ENCODE results near the gene CD200R1.

Gene CD200R1

GRCh38 chr3:112963683-112964082 lies 11.2 kb downstream of the CD200R1 start:
- H3K79me2 ChIP-seq (ENCODE audit: insufficient read depth, low read length) = no peaks in the 10 kb centered on the region
- TF ChIP-seq EZH2 (IDR thresholded peaks at IDR 0.05; ENCODE audit: borderline replicate concordance, low read length) (no peak), CTCF (IDR thresholded peaks at IDR 0.05; ENCODE audit: low read length) (no peak)
- H3K4me2 ChIP-seq (ENCODE audit: low read length) = no peak overlapping the region
- no peaks in the 10 kb centered on the region for H3F3A ChIP-seq (ENCODE audit: insufficient read depth, low read length)
- H3K27me3 ChIP-seq (ENCODE audit: insufficient read depth, low read length) = no peaks in the 10 kb centered on the region
- no peak overlapping the region for H2AFZ ChIP-seq (ENCODE audit: low read length)
- H3K9ac ChIP-seq (ENCODE audit: low read length) = no peak overlapping the region
- no peaks in the 10 kb centered on the region for H4K20me1 ChIP-seq (ENCODE audit: insufficient read depth, low read length)
- H3K9me3 ChIP-seq (ENCODE audit: low read length) = no peaks in the 10 kb centered on the region
- no peaks in the 10 kb centered on the region for H3K4me1 ChIP-seq (ENCODE audit: insufficient read depth, low read length, severe bottlenecking)
- no peaks in the 10 kb centered on the region for H3K36me3 ChIP-seq (ENCODE audit: insufficient read depth, low read length)
- no peaks in the 10 kb centered on the region for H3K9me2 ChIP-seq (ENCODE audit: low read depth, low read length)
- no peak overlapping the region for H3K27ac ChIP-seq (ENCODE audit: low read depth, low read length, poor library complexity, severe bottlenecking)
- no peak overlapping the region for H3K4me3 ChIP-seq (ENCODE audit: low read depth, low read length, poor library complexity, severe bottlenecking)

- Histone ChIP-seq H3K9me3 (ENCODE audit: low read length) (no peaks in the 10 kb centered on the region), H3K4me3 (ENCODE audit: low read depth, low read length, poor library complexity, severe bottlenecking) (no peak overlapping the region), H3K27ac (ENCODE audit: low read depth, low read length, poor library complexity, severe bottlenecking) (no peak overlapping the region)
Measured at GRCh38 chr3:112958811-112959560, 15.9 kb downstream of the CD200R1 start.

GRCh38 chr3:112956351-112956750 lies 18.6 kb downstream of the CD200R1 start:
- no peaks in the 10 kb centered on the region for H3K27me3 ChIP-seq (ENCODE audit: insufficient read depth, low read length)
- no peaks in the 10 kb centered on the region for H3K79me2 ChIP-seq (ENCODE audit: insufficient read depth, low read length)
- H3F3A ChIP-seq (ENCODE audit: insufficient read depth, low read length) = no peaks in the 10 kb centered on the region
- H3K9me3 ChIP-seq (ENCODE audit: low read length) = no peaks in the 10 kb centered on the region
- H3K9ac ChIP-seq (ENCODE audit: low read length) = no peak overlapping the region
- H3K27ac ChIP-seq (ENCODE audit: low read depth, low read length, poor library complexity, severe bottlenecking) = no peak overlapping the region
- H3K4me3 ChIP-seq (ENCODE audit: low read depth, low read length, poor library complexity, severe bottlenecking) = no peak overlapping the region
- H4K20me1 ChIP-seq (ENCODE audit: insufficient read depth, low read length) = no peaks in the 10 kb centered on the region
- TF ChIP-seq EZH2 (IDR thresholded peaks at IDR 0.05; ENCODE audit: borderline replicate concordance, low read length) (no peak), CTCF (IDR thresholded peaks at IDR 0.05; ENCODE audit: low read length) (no peak)
- H2AFZ ChIP-seq (ENCODE audit: low read length) = no peak overlapping the region
- no peaks in the 10 kb centered on the region for H3K36me3 ChIP-seq (ENCODE audit: insufficient read depth, low read length)
- no peak overlapping the region for H3K4me2 ChIP-seq (ENCODE audit: low read length)
- no peaks in the 10 kb centered on the region for H3K9me2 ChIP-seq (ENCODE audit: low read depth, low read length)
- no peaks in the 10 kb centered on the region for H3K4me1 ChIP-seq (ENCODE audit: insufficient read depth, low read length, severe bottlenecking)

More at GRCh38 chr3:112958811-112959560, 15.9 kb downstream of the CD200R1 start:
- no peaks in the 10 kb centered on the region for H3F3A ChIP-seq (ENCODE audit: insufficient read depth, low read length)
- no peaks in the 10 kb centered on the region for H3K36me3 ChIP-seq (ENCODE audit: insufficient read depth, low read length)
- H3K4me1 ChIP-seq (ENCODE audit: insufficient read depth, low read length, severe bottlenecking) = no peaks in the 10 kb centered on the region
- H3K9me2 ChIP-seq (ENCODE audit: low read depth, low read length) = no peaks in the 10 kb centered on the region
- H2AFZ ChIP-seq (ENCODE audit: low read length) = no peak overlapping the region
- H4K20me1 ChIP-seq (ENCODE audit: insufficient read depth, low read length) = no peaks in the 10 kb centered on the region
- H3K79me2 ChIP-seq (ENCODE audit: insufficient read depth, low read length) = no peaks in the 10 kb centered on the region
- no peaks in the 10 kb centered on the region for H3K27me3 ChIP-seq (ENCODE audit: insufficient read depth, low read length)
- H3K4me2 ChIP-seq (ENCODE audit: low read length) = no peak overlapping the region
- no peak overlapping the region for H3K9ac ChIP-seq (ENCODE audit: low read length)
- TF ChIP-seq CTCF (IDR thresholded peaks at IDR 0.05; ENCODE audit: low read length) (no peak), EZH2 (IDR thresholded peaks at IDR 0.05; ENCODE audit: borderline replicate concordance, low read length) (no peak)
